Parathyroid adenoma (tissue), 2 donors: ENCODE measurements around the gene KIRREL3.

Experiments
- H2AFZ ChIP-seq: fragments of 300-600 bp; sonication (generic); one replicate; pipeline ENCODE4 v1.7.0; 2017; ENCODE audit warnings: antibody characterized with exemption, mild to moderate bottlenecking
- H3K27ac ChIP-seq: fragments of 300-600 bp; sonication (generic); one replicate; pipeline ENCODE4 v1.7.0; 2017
- H3K27me3 ChIP-seq: fragments of 300-600 bp; sonication (generic); one replicate; pipeline ENCODE4 v1.7.0; 2017; ENCODE audit warnings: low read length; ENCODE audit not compliant: control insufficient read depth, insufficient read depth
- H3K36me3 ChIP-seq: fragments of 300-600 bp; sonication (generic); one replicate; pipeline ENCODE4 v1.7.0; 2017; ENCODE audit warnings: low read length; ENCODE audit not compliant: control insufficient read depth, insufficient read depth
- H3K4me1 ChIP-seq: fragments of 300-600 bp; sonication (generic); one replicate; pipeline ENCODE4 v1.7.0; 2017; ENCODE audit warnings: control low read depth
- H3K4me2 ChIP-seq: fragments of 300-600 bp; sonication (generic); one replicate; pipeline ENCODE4 v1.7.0; 2017; ENCODE audit warnings: low read length
- H3K4me3 ChIP-seq: fragments of 300-600 bp; sonication (generic); one replicate; pipeline ENCODE4 v1.7.0; 2017; ENCODE audit warnings: low read depth, low read length
- H3K79me2 ChIP-seq: fragments of 300-600 bp; sonication (generic); one replicate; pipeline ENCODE4 v1.7.0; 2017; ENCODE audit warnings: control low read depth
- H3K9ac ChIP-seq: fragments of 300-600 bp; sonication (generic); one replicate; pipeline ENCODE4 v1.7.0; 2017; ENCODE audit warnings: mild to moderate bottlenecking
- H3K9me3 ChIP-seq: fragments of 300-600 bp; sonication (generic); one replicate; pipeline ENCODE4 v1.7.0; 2017; ENCODE audit warnings: low read length; ENCODE audit not compliant: control insufficient read depth
- CTCF ChIP-seq: fragments of 300-600 bp; sonication (generic); IDR thresholded peaks from one replicate; pipeline ENCODE4 v1.7.0; 2017; ENCODE audit warnings: antibody characterized with exemption, mild to moderate bottlenecking
- donor health status: primary hyperparathyroidism.

Gene KIRREL3

GRCh38 chr11:126663749-126664592, 336.6 kb downstream of the KIRREL3 start:
- Histone ChIP-seq H3K4me1 (no peaks in the 10 kb centered on the region), H3K27ac (no peak overlapping the region), H3K27me3 (no peaks in the 10 kb centered on the region), H3K9me3 (no peaks in the 10 kb centered on the region), H3K79me2 (no peaks in the 10 kb centered on the region), H3K4me3 (no peak overlapping the region), H3K4me2 (no peak overlapping the region), H3K36me3 (no peaks in the 10 kb centered on the region), H3K9ac (no peak overlapping the region), H2AFZ (no peak overlapping the region)
- TF ChIP-seq CTCF = no peak

- H3K9ac ChIP-seq = no peak overlapping the region
- no peak overlapping the region for H3K27ac ChIP-seq
- no peak overlapping the region for H3K4me3 ChIP-seq
- H3K79me2 ChIP-seq = no peaks in the 10 kb centered on the region
- H3K36me3 ChIP-seq = no peaks in the 10 kb centered on the region
- H3K4me1 ChIP-seq = no peaks in the 10 kb centered on the region
- H3K9me3 ChIP-seq = no peaks in the 10 kb centered on the region
- H3K27me3 ChIP-seq = no peaks in the 10 kb centered on the region
- no peak for TF ChIP-seq CTCF
- H2AFZ ChIP-seq = no peak overlapping the region
- H3K4me2 ChIP-seq = no peak overlapping the region
These were observed 338.4 kb downstream of the KIRREL3 start for GRCh38 chr11:126662035-126662790.

- TF ChIP-seq CTCF = no peak
- Histone ChIP-seq H2AFZ (no peak overlapping the region), H3K27ac (no peak overlapping the region), H3K9me3 (no peaks in the 10 kb centered on the region), H3K4me2 (no peak overlapping the region), H3K36me3 (no peaks in the 10 kb centered on the region), H3K79me2 (no peaks in the 10 kb centered on the region), H3K9ac (no peak overlapping the region), H3K27me3 (no peaks in the 10 kb centered on the region), H3K4me3 (no peak overlapping the region), H3K4me1 (no peaks in the 10 kb centered on the region)
These were observed 339.7 kb downstream of the KIRREL3 start for GRCh38 chr11:126660761-126661425.

DNA sequence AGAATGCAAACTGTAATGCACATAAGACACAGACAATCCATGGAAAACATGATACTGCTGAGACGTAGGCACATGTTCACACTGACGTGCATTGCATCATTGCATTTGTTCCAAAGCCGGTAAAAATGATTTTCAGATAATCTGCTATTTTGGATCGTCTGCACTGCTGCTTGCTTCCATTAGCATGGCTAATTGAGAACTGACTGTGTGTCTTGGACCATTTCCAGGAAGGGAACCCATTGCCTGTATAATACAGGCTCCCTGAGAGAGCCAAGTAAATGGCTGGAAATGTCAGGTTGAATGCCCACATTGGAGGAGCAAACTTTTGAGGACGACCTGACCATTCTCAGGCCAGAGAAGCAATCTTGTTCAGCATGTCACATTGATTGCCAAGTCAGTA, 340.2 kb downstream of the KIRREL3 start:
- Histone ChIP-seq H3K79me2 (no peaks in the 10 kb centered on the region), H3K9ac (no peak overlapping the region), H3K9me3 (no peaks in the 10 kb centered on the region), H3K4me1 (no peaks in the 10 kb centered on the region), H3K27me3 (no peaks in the 10 kb centered on the region), H3K36me3 (no peaks in the 10 kb centered on the region), H3K4me3 (no peak overlapping the region), H3K27ac (no peak overlapping the region), H2AFZ (no peak overlapping the region), H3K4me2 (no peak overlapping the region)
- TF ChIP-seq CTCF = no peak
